WERI-Rb-1 (cell line): Measurements from ENCODE around the gene TPPP.
"Not testable (repeated sequence)": the region's sequence is repeated elsewhere in the genome, so short reads cannot be mapped to it uniquely, and the experiment has no call there.

Experiments used
- DNase-seq: peaks from one replicate; pipeline ENCODE4 v3.0.0-alpha.2; 2020
- H3K27ac ChIP-seq: fragments of 250-450 bp; sonication (Bioruptor Pico); 2 replicates; pipeline ENCODE4 v1.5.1; 2020; ENCODE audit warnings: mild to moderate bottlenecking, moderate library complexity
- H3K27me3 ChIP-seq: fragments of 250-450 bp; sonication (Bioruptor Pico); 2 replicates; pipeline ENCODE4 v1.5.1; 2021; ENCODE audit warnings: mild to moderate bottlenecking, low read depth, moderate library complexity; ENCODE audit not compliant: insufficient read depth, severe bottlenecking
- H3K36me3 ChIP-seq: fragments of 250-450 bp; sonication (Bioruptor Pico); 2 replicates; pipeline ENCODE4 v1.5.1; 2020; ENCODE audit warnings: mild to moderate bottlenecking, moderate library complexity
- H3K4me3 ChIP-seq: 2 replicates; pipeline ENCODE4 v1.5.1; 2011; ENCODE audit warnings: low read depth, mild to moderate bottlenecking, control low read depth, low read length
- H3K9me3 ChIP-seq: fragments of 250-450 bp; sonication (Bioruptor Pico); 2 replicates; pipeline ENCODE4 v1.5.1; 2021; ENCODE audit warnings: mild to moderate bottlenecking, moderate library complexity; ENCODE audit not compliant: severe bottlenecking

TPPP gene

DNA sequence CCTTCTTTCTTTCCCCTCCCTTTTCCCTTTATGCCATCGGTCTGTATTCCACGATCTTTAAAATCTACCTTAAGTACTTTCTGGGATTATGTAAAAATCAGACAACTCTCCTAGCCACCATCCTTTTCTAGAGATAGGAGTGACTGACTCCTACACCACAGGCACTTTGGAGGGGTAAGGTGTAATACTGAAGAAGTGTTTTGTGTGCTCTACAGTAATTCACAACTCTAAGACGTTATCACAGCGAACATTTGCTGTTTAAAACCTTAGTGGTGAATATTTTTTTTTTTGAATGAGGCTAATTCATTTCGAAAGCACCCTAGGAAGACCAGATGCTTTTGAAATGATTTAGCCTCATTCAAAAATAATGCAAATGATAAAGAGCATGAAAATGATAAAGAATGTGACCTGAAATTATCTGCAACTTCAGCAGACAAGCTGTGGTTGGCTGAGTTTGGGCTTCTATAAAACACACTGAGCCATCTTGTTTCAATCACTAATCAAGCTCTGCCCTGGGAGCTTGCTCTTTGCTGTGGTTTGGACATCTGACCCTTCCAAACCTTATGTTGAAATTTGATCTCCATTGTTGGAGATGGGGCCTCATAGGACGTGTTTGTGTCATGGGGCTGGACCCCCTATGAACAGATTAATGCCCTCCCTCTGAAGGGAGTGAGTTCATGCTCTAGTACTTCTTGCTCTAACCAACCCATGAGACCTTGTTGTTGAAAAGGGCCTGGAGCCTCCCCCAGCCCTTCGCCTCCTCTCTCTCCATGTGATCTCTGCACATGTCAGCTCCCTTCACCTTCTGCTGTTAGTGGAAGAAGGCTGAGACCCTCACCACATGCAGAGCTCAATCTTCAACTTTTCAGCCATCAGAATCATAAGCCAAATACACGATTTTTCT is 21.3 kb upstream of the TPPP start:
- not testable (repeated sequence) for H3K4me3 ChIP-seq, DNase-seq, H3K36me3 ChIP-seq, H3K27me3 ChIP-seq, H3K27ac ChIP-seq
- peaks cover 11% of the 10 kb centered on the region for H3K9me3 ChIP-seq

DNA sequence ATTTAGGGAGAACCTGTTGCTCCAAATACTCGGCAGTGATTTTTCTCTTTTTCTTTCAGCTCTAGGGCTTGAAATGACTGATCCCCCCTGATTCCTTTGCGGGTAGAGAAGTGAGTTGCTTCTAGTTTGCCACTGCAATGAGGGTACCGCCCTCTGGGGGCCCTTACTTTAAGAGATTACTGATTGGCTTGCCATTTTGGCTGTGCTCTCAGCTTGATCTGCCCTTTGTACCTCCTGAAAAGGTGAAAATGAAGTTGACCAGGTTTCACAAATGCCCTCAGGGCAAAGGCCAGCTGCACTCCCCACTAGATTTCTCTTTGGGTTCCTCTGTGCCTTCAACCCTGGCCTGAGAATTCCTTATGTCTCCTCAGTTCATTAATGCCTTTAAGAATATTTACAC is 20.5 kb upstream of the TPPP start:
- not testable (repeated sequence) for DNase-seq

DNA sequence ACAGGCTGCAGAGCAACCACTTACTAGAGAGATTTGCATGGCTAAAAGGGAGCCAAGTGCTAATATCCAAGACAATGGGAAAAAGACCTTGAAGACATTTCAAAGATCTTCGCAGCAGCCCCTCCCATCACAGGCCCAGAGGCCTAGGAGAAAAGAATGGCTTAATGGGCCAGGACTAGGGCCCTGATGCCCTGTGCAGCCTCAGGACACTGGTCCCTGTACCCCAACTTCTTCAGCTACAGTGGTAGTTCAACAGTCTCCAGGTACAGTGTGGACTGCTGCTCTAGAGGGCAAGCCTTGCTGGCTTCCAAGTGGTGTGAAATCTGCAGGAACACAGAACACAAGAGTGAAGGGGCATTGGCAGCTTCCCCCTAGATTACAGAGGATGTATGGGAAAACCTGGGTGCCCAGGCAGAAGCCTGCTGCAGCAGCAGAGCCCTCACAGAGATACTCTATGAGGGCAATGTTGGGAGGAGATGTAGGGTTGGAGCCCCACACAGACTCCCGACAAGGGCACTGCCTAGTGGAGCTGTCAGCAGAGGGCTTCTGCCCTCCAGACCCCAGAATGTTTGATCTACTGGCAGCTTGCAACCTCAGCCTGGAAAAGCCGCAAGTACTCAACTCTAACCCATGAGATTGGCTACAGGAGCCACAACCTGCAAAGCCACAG is 15.8 kb upstream of the TPPP start:
- not testable (repeated sequence) for H3K27ac ChIP-seq

More for the DNA sequence above, 20.5 kb upstream of the TPPP start:
- H3K27ac ChIP-seq, H3K27me3 ChIP-seq, H3K4me3 ChIP-seq, H3K36me3 ChIP-seq, H3K9me3 ChIP-seq: not testable (repeated sequence)

DNA sequence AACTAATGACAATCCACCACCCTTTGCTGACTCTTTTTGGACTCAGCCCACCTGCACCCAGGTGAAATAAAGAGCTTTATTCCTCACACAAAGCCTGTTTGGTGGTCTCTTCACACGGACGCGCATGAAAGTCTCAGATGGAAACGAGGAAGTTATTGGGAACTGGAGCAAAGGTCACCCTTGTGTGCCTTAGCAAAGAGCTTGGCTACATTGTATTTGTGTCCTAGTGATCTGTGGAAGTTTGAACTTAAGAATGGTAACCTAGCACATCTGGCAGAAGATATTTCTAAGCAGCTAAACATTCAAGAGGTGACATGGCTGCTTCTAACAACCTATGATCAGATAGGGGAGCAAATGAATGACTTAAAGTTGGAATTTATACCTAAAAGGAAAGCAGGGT is 15.2 kb upstream of the TPPP start:
- not testable (repeated sequence) for H3K36me3 ChIP-seq, H3K27ac ChIP-seq, H3K4me3 ChIP-seq, H3K9me3 ChIP-seq, DNase-seq
- H3K27me3 ChIP-seq, result peaks cover 31% of the 10 kb centered on the region

More for the DNA sequence above, 15.8 kb upstream of the TPPP start:
- not testable (repeated sequence) for H3K4me3 ChIP-seq, DNase-seq, H3K36me3 ChIP-seq, H3K9me3 ChIP-seq
- H3K27me3 ChIP-seq, result peaks cover 29% of the 10 kb centered on the region

DNA sequence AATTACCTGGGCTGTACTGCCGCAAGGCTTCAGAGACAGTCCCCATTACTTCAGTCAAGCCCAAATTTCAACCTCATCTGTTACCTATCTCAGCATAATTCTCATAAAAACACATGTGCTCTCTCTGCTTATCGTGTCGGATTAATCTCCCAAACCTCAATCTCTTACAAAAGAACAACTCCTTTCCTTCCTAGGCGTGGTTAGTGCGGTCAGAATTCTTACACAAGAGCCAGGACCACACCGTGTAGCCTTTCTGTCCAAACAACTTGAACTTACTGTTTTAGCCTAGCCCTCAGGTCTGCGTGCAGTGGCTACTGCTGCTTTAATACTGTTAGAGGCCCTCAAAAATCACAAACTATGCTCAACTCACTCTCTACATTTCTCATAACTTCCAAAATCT is 13.0 kb upstream of the TPPP start:
- H3K36me3 ChIP-seq, DNase-seq, H3K9me3 ChIP-seq, H3K4me3 ChIP-seq, H3K27ac ChIP-seq: not testable (repeated sequence)
- peaks cover 36% of the 10 kb centered on the region for H3K27me3 ChIP-seq

DNA sequence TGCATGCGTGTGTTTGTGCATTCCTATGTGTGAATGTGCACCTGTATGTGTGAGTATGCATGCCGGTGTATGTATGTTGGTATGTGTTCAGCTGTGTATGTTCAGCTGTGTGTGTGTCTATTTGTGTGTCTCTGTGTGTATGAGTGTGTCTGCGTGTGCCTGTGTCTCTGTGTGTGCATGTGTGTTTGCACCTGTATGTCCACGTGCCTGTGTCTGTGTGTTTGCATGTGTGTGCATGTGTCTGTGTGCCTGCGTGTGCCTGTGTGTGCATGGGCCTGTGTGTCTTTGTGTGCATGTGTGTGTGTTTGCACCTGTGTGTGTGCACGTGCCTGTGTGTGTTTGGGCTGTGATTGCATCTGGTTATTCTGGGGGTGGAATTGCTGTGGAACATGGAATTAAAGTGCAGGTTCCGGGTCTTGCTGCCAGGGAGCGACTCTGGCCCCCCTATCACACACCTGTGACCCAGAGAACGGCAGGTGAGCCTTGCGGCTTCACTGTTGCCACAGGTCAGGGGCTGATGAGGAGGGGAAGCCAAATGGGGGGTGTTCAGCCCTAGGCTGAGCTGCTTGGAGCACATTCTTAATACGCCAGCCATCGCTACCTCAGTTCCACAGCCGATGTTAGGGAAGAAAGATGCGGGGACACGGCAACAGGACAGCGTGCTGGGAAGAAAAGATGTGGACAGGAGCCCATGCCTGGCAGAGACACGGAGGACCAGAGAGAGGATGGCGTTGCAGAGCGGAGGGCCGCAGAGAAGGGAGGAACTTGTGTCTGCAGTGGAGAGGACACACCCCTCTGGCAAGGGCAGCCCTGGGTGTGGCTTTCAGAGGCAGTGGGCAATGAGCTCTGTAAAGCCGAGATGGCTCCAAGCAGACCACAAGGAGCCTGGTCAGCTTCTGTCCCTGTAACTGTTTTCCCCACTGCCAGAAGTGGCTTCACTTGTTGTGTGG is 3.9 kb upstream of the TPPP start:
- not testable (repeated sequence) for H3K36me3 ChIP-seq, H3K9me3 ChIP-seq, DNase-seq, H3K27ac ChIP-seq, H3K4me3 ChIP-seq
- H3K27me3 ChIP-seq, result peaks cover 11% of the 10 kb centered on the region

DNA sequence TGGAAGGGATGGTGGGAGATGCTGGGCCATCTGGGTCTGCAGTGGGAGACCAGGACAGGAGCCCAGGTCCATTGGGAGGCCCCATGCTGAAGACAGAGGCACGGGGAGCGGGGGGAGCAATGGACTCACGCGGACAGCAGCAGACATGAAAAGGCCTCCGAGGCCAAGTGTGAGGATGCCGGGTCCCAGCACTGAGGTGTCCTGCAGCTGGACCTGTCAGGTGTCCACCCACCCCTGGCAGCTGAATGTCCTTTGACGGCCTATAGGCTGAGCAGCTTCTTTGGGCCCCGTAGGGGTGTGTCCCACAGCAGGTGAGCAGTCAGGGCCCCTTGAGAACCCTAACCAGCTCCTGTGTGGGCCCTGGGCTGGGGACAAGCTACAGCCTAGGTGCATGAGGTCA is 3.0 kb upstream of the TPPP start:
- not testable (repeated sequence) for DNase-seq, H3K27me3 ChIP-seq, H3K36me3 ChIP-seq, H3K9me3 ChIP-seq, H3K4me3 ChIP-seq, H3K27ac ChIP-seq

DNA sequence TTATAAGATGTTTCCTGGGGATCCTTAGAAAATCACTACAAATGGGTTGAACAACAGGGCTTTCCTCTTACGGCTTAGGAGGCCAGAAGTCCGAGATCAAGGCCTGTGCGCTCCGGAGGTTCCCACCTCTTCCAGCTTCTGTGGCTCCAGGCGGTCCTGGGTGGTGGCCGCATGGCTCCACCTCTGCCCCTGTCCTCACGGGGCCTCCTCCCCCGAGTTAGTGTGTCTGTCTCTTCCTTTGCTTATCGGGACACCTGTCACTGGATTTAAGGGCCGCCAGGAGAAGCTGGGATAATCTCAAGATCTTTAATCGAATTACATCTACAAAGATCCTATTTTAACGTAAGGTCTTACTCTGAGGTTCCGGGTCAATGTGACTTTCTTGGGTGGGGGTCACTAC is 2.3 kb upstream of the TPPP start:
- DNase-seq, result peak; percentile 73
- H3K4me3 ChIP-seq, H3K9me3 ChIP-seq, H3K27ac ChIP-seq, H3K27me3 ChIP-seq, H3K36me3 ChIP-seq: not testable (repeated sequence)

DNA sequence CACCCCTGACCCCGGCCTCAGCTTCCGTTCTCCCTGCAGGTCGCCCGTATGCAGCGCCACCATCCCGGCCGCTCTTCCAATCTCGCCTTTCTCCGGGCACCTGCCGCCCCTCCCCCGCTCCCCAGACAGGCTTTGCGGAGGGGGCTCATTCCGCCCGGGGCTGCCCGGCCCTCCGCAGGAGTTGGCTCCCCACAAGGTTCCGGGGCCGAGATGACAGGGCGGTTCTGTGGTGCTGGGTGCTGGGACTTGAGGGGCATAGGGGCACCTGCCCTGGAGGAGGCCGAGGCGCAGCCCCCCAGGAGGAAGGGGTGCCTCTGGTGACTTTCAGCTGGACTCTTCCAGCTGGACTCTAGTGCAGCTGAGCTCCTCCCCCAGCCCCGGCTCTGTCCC is 885 bp upstream of the TPPP start:
- not testable (repeated sequence) for H3K9me3 ChIP-seq, H3K27ac ChIP-seq, H3K27me3 ChIP-seq, DNase-seq, H3K4me3 ChIP-seq, H3K36me3 ChIP-seq

DNA sequence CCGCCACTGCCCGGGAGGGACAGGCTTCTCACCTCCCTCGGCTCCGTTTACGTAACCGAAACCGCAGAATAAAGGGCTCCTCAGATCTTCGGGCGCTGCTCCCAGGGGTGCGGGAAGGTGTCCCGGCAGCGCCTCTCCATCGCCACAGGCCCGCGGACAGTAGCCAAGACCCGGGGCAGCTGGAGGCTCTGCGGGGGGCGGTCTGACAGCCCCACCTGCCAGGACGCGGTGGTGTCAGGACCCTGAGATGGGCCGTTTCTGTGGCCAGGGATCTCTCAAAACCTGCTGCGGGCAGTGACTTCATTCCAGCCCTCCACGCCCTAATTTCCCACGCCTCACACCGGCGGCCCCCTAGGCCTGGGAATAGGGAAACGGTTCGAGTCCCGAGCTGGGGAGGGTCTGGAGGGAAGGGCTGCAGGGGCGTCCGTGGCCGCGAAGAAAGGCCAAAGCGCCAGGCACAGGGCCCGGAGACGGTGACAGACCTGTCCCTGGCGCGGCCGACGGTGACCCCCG is 567 bp downstream of the TPPP start:
- H3K9me3 ChIP-seq, H3K36me3 ChIP-seq, H3K4me3 ChIP-seq, H3K27ac ChIP-seq, H3K27me3 ChIP-seq, DNase-seq: not testable (repeated sequence)
